Liver (tissue), 9 donors: ENCODE measurements around the gene EML6. TPM values are rescaled to one million over a fixed set of nuclear protein-coding genes. Genes with fewer than 3 reads are reported as not detected.

ENCODE experiments used
- DNase-seq: peaks from one replicate; pipeline ENCODE4 v3.0.0-alpha.2; 2017; ENCODE audit warnings: low spot score
- H3K27ac ChIP-seq, 2 donors: one replicate each; pipeline ENCODE4 v1.7.0; 2013; ENCODE audit warnings: inconsistent platforms in 2 of 2, low read length in 2 of 2, control low read depth in 1 of 2, low read depth in 1 of 2, mild to moderate bottlenecking in 1 of 2
- H3K27me3 ChIP-seq, 4 donors: one replicate each; pipeline versions ENCODE4 v1.6.1 to v1.7.0; 2013; ENCODE audit warnings: low read length in 3 of 4, inconsistent platforms in 1 of 4, mild to moderate bottlenecking in 1 of 4, moderate library complexity in 1 of 4; ENCODE audit not compliant: control insufficient read depth in 4 of 4, insufficient read depth in 4 of 4
- H3K36me3 ChIP-seq, 4 donors: one replicate each; pipeline versions ENCODE4 v1.6.1 to v1.7.0; 2013; ENCODE audit warnings: low read length in 3 of 4, mild to moderate bottlenecking in 3 of 4, low read depth in 1 of 4, moderate library complexity in 1 of 4; ENCODE audit not compliant: control insufficient read depth in 4 of 4, insufficient read depth in 3 of 4
- H3K4me1 ChIP-seq, 4 donors: one replicate each; pipeline versions ENCODE4 v1.6.1 to v1.7.0; 2013; ENCODE audit warnings: low read length in 3 of 4, mild to moderate bottlenecking in 3 of 4, moderate library complexity in 1 of 4; ENCODE audit not compliant: control insufficient read depth in 4 of 4, insufficient read depth in 4 of 4
- H3K4me3 ChIP-seq, 3 donors: one replicate each; pipeline versions ENCODE4 v1.6.1 to v1.7.0; 2013; ENCODE audit warnings: low read length in 3 of 3, control low read depth in 1 of 3, low read depth in 1 of 3, mild to moderate bottlenecking in 1 of 3
- H3K9ac ChIP-seq, 2 donors: one replicate each; pipeline ENCODE4 v1.7.0; 2013; ENCODE audit warnings: low read length in 2 of 2, mild to moderate bottlenecking in 2 of 2, moderate library complexity in 2 of 2, control low read depth in 1 of 2, low read depth in 1 of 2
- H3K9me3 ChIP-seq, 4 donors: one replicate each; pipeline versions ENCODE4 v1.6.1 to v1.7.0; 2013; ENCODE audit warnings: low read length in 3 of 4; ENCODE audit not compliant: control insufficient read depth in 4 of 4
- CTCF ChIP-seq: fragments of 150-350 bp; IDR thresholded peaks from 2 replicates; pipeline ENCODE4 v1.5.1; 2017; ENCODE audit warnings: improper control_type of control experiment, low read depth, low read length; ENCODE audit not compliant: missing input control
- EGR1 ChIP-seq, 2 donors: IDR thresholded peaks; 2 replicates each; pipeline ENCODE4 v1.6.1; 2016 to 2018; ENCODE audit warnings: antibody characterized with exemption in 2 of 2, low read depth in 2 of 2
- FOXA1 ChIP-seq: IDR thresholded peaks from 2 replicates; pipeline ENCODE4 v1.6.1; 2016; ENCODE audit warnings: antibody characterized with exemption
- FOXA2 ChIP-seq: IDR thresholded peaks from 2 replicates; pipeline ENCODE4 v1.6.1; 2016; ENCODE audit warnings: antibody characterized with exemption
- GABPA ChIP-seq, 2 donors: IDR thresholded peaks in 1 of 2; conservative IDR thresholded peaks in 1 of 2; 2 replicates each; pipeline ENCODE4 v1.6.1; 2016; ENCODE audit warnings: antibody characterized with exemption in 2 of 2, mild to moderate bottlenecking in 1 of 2, moderate library complexity in 1 of 2
- HNF4G ChIP-seq: IDR thresholded peaks from 2 replicates; pipeline ENCODE4 v1.6.1; 2016; ENCODE audit warnings: antibody characterized with exemption
- JUND ChIP-seq, 2 donors: IDR thresholded peaks; 2 replicates each; pipeline ENCODE4 v1.6.1; 2016; ENCODE audit warnings: antibody characterized with exemption in 2 of 2
- MAX ChIP-seq: IDR thresholded peaks from 2 replicates; pipeline ENCODE4 v1.6.1; 2016; ENCODE audit warnings: antibody characterized with exemption
- NR2F2 ChIP-seq: IDR thresholded peaks from 2 replicates; pipeline ENCODE4 v1.6.1; 2016; ENCODE audit warnings: antibody characterized with exemption
- RAD21 ChIP-seq, 2 donors: IDR thresholded peaks; 2 replicates each; pipeline ENCODE4 v1.6.1; 2016; ENCODE audit warnings: antibody characterized with exemption in 2 of 2, mild to moderate bottlenecking in 2 of 2
- REST ChIP-seq: IDR thresholded peaks from 2 replicates; pipeline ENCODE4 v1.6.1; 2016; ENCODE audit warnings: antibody characterized with exemption, mild to moderate bottlenecking
- RXRA ChIP-seq, 2 donors: IDR thresholded peaks; 2 replicates each; pipeline ENCODE4 v1.6.1; 2017 to 2018; ENCODE audit warnings: antibody characterized with exemption in 2 of 2, mild to moderate bottlenecking in 1 of 2
- SP1 ChIP-seq: IDR thresholded peaks from 2 replicates; pipeline ENCODE4 v1.6.1; 2018; ENCODE audit warnings: antibody characterized with exemption, mild to moderate bottlenecking
- TAF1 ChIP-seq: conservative IDR thresholded peaks from 2 replicates; pipeline ENCODE4 v1.6.1; 2016; ENCODE audit warnings: antibody characterized with exemption, mild to moderate bottlenecking
- YY1 ChIP-seq: IDR thresholded peaks from 2 replicates; pipeline ENCODE4 v1.6.1; 2016; ENCODE audit warnings: antibody characterized with exemption, mild to moderate bottlenecking
- ZBTB33 ChIP-seq: IDR thresholded peaks from 2 replicates; pipeline ENCODE4 v1.6.1; 2016; ENCODE audit warnings: antibody characterized with exemption
- WGBS: extraction: QIAGEN DNeasy Blood & Tissue Kit; methylation state at CpG from one replicate; pipeline ENCODE4 v1.1.7; 2013; 5-methylcytosine and 5-hydroxymethylcytosine counted together
- polyA plus RNA-seq, 2 donors: library from polyadenylated mRNA; stranded (reverse) in 1 of 2; unstranded in 1 of 2; fragments of 200-250 nt in 1 of 2; fragments of >200 nt in 1 of 2; fragmentation: Nextera tagmentation in 1 of 2; extraction: Ambion mirVana in 1 of 2; gene quantifications; one replicate each; pipeline versions ENCODE4 v1.2.1 to v1.2.3, GENCODE V29; 2013 to 2015
- total RNA-seq, 2 donors: library from RNA; depleted of rRNA; stranded (reverse); fragments of >200 nt; gene quantifications; one replicate each; pipeline ENCODE4 v1.2.3, GENCODE V29; 2014
- donor health status: healthy.
- donor health status: healthy.
- donor health status: healthy.
- donor health status: healthy.
- donor health status: healthy.

Gene EML6
- total and polyA plus RNA-seq, 4 donors: 0.33 to 3.0 (median 1.4) TPM

DNA sequence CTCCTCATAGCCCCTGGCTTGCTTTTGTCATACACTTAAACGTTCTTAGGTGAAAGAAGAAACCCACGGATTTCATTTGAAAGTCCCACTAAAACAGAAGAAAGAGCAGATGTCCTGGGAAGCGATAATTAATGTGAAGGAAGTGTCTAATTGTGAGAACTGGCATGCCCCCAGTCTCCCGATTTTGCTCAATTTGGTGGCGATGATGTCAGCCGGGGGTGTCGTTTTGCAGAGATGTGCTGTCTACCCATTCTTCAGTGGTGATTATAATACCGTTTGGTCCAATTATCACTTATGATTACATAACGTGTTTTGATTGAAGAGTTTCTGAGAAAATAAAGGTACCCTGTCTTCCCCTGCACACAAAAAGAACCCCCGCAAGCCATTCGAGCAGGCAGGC lies 223.7 kb downstream of the EML6 start:
- no peaks in the 10 kb centered on the region for H3K27me3 ChIP-seq
- no peak for DNase-seq
- TF ChIP-seq RXRA (IDR thresholded peaks at IDR 0.05) (no peak), GABPA (IDR thresholded peaks at IDR 0.05 in 1 of 2, conservative IDR thresholded peaks at IDR 0.05 in 1 of 2) (no peak), SP1 (no peak), FOXA1 (no peak), MAX (no peak)
- no peak overlapping the region for H3K9ac ChIP-seq
- peaks cover 0 to 2% (median 0%) of the 10 kb centered on the region in 4 donors for H3K4me1 ChIP-seq
- no peak overlapping the region for H3K4me3 ChIP-seq
- no peak overlapping the region for H3K27ac ChIP-seq
- whole genome bisulfite sequencing: 90% methylated on average over 11 of the region's 11 CpGs
- H3K9me3 ChIP-seq: no peaks in the 10 kb centered on the region
- no peaks in the 10 kb centered on the region for H3K36me3 ChIP-seq

DNA sequence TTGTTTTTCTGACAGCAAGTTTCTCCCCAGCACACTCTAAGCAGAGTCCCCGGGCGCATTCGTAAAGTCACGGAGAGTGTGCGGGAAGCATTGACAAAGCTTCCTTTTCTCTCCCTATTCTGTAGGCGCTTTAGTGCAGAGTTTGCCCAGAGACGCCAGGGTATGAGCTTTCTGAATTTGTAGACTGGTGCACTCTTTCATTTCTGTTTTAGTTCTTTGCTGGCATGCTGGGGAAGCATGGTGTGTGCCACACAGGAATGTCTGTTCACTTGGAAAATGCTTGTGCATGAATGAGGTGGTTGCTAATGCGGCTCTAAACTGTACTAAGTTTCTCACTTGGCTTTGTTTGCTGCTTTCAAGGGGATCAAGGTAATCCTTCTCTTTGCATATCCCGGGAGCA lies 224.2 kb downstream of the EML6 start:
- H3K4me1 ChIP-seq: peaks cover 0 to 2% (median 0%) of the 10 kb centered on the region in 4 donors
- TF ChIP-seq HNF4G: no peak
- H3K9ac ChIP-seq: no peak overlapping the region
- no peak overlapping the region for H3K4me3 ChIP-seq
- no peak for DNase-seq
- H3K27ac ChIP-seq: no peak overlapping the region
- 95% methylated on average over 9 of the region's 9 CpGs for WGBS
- no peaks in the 10 kb centered on the region for H3K27me3 ChIP-seq
- H3K9me3 ChIP-seq: no peaks in the 10 kb centered on the region
- H3K36me3 ChIP-seq: no peaks in the 10 kb centered on the region

DNA sequence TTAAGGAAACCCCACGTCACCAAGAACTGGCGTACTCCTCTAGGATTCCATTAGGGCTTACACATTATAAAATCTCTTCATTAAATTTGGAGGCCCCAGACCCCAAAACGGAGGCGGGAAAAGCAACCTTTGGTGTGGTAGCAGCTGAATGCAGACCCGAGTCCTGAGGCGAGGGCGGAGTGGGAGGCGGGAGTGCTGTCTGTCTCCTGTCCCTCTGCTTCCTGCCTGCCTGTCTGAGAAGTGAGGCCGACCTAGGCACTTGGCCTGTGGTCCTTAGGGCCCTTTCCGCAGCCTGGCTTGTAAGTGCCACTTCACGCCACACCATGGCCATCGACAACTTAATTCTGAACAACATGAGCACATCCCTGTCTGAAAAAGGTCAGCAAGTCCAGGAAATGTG lies 224.7 kb downstream of the EML6 start:
- DNase-seq: no peak
- H3K27me3 ChIP-seq: no peaks in the 10 kb centered on the region
- WGBS: 94% methylated on average over 12 of the region's 12 CpGs
- no peak overlapping the region for H3K4me3 ChIP-seq
- H3K9ac ChIP-seq: no peak overlapping the region
- H3K4me1 ChIP-seq: peaks cover 0 to 2% (median 0%) of the 10 kb centered on the region in 4 donors
- H3K9me3 ChIP-seq: no peaks in the 10 kb centered on the region
- H3K27ac ChIP-seq: no peak overlapping the region
- no peaks in the 10 kb centered on the region for H3K36me3 ChIP-seq
- TF ChIP-seq FOXA1: no peak

- TF ChIP-seq HNF4G: no peak
- no peak for TF ChIP-seq NR2F2
- no peak for TF ChIP-seq CTCF
- no peak for TF ChIP-seq MAX
- no peak for TF ChIP-seq RAD21 (IDR thresholded peaks at IDR 0.05)
- TF ChIP-seq RXRA (IDR thresholded peaks at IDR 0.05): no peak
- TF ChIP-seq FOXA2: no peak
- TF ChIP-seq JUND (IDR thresholded peaks at IDR 0.05): no peak
- no peak for TF ChIP-seq GABPA (IDR thresholded peaks at IDR 0.05 in 1 of 2, conservative IDR thresholded peaks at IDR 0.05 in 1 of 2)
- no peak for TF ChIP-seq EGR1 (IDR thresholded peaks at IDR 0.05; ENCODE audit: low read depth in 2 of 2)
- no peak for TF ChIP-seq REST
- no peak for TF ChIP-seq YY1
- TF ChIP-seq TAF1: no peak
- no peak for TF ChIP-seq ZBTB33
- Histone ChIP-seq H3K27me3 (no peaks in the 10 kb centered on the region), H3K9ac (no peak overlapping the region), H3K4me3 (no peak overlapping the region), H3K9me3 (no peaks in the 10 kb centered on the region), H3K27ac (no peak overlapping the region), H3K4me1 (peaks cover 0 to 2% (median 0%) of the 10 kb centered on the region in 4 donors), H3K36me3 (no peaks in the 10 kb centered on the region)
- 95% methylated on average over 6 of the region's 6 CpGs for WGBS
- no peak for DNase-seq
Measured at GRCh38 chr2:54949431-54949830, 226.0 kb downstream of the EML6 start.
